Cardiac muscle cell (in vitro differentiated cells and primary cell): ENCODE data around the gene UNG. TPM values are rescaled to one million over a fixed set of nuclear protein-coding genes. Genes with fewer than 3 reads are reported as not detected.
A peak's percentile ranks its signal among the peaks of the same experiment; 100 is the strongest.

Source experiments
- DNase-seq, 2 donors: peaks; one replicate each; pipeline versions ENCODE4 v3.0.0 to v3.0.0-alpha.2; 2010 to 2017; ENCODE audit warnings: low read depth in 1 of 2, low spot score in 1 of 2
- H3K27ac ChIP-seq: fragments of 200-600 bp; sonication (generic); 2 replicates; pipeline ENCODE4 v1.5.1; 2016
- H3K27me3 ChIP-seq: fragments of 200-600 bp; sonication (generic); 2 replicates; pipeline ENCODE4 v1.6.0; 2016; ENCODE audit warnings: control low read depth
- H3K36me3 ChIP-seq: fragments of 200-600 bp; sonication (generic); 2 replicates; pipeline ENCODE4 v1.5.1; 2016; ENCODE audit warnings: control low read depth
- H3K4me1 ChIP-seq: fragments of 200-600 bp; sonication (generic); 2 replicates; pipeline ENCODE4 v1.8.1; 2017; ENCODE audit warnings: low read depth, mild to moderate bottlenecking, mixed run types
- H3K4me3 ChIP-seq: fragments of 200-600 bp; sonication (generic); 2 replicates; pipeline ENCODE4 v1.5.1; 2016; ENCODE audit warnings: mild to moderate bottlenecking
- H3K9me3 ChIP-seq: fragments of 200-600 bp; sonication (generic); 2 replicates; pipeline ENCODE4 v1.5.1; 2017; ENCODE audit warnings: low read depth, mild to moderate bottlenecking, control low read depth
- polyA plus RNA-seq: library from polyadenylated mRNA; unstranded; fragments of >200 nt; fragmentation: Nextera tagmentation; extraction: Ambion mirVana; gene quantifications from 2 replicates; pipeline ENCODE4 v1.2.1, GENCODE V29; 2016
- total RNA-seq: library from RNA; depleted of rRNA; stranded (reverse); fragments of >200 nt; gene quantifications from 2 replicates; pipeline ENCODE4 v1.2.3, GENCODE V29; 2016
- TF ChIP-seq, protein P1 (sequence below): IDR thresholded peaks from 2 replicates; pipeline ENCODE4 v1.5.1; 2012; ENCODE audit warnings: low read depth, mild to moderate bottlenecking, low read length

The UNG gene
- total and polyA plus RNA-seq, 2 experiments from 2014 or later, result 85.7 to 133 TPM

DNA sequence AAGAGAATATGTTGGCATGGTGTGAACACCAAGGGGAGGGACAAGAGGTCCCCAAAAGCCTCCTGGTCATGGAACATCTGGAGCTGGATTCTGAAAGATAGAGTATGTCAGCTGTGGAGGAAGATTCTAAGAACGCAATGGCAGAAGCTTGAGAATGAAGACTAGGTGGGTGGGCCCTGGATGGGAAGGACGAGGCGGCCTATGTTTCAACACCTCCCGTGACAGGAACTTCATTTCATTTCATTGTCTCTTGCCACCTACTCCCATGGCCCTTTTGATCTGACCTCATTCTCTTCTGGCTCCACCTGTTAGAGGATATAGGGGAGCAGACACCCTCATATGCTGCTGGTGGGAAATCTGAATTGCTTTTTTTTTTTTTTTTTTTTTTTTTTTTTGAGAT, 3.3 kb downstream of the UNG start:
- Histone ChIP-seq H3K4me1 (peaks cover 10% of the 10 kb centered on the region), H3K36me3 (peaks cover 42% of the 10 kb centered on the region)
- TF ChIP-seq, protein P1, sequence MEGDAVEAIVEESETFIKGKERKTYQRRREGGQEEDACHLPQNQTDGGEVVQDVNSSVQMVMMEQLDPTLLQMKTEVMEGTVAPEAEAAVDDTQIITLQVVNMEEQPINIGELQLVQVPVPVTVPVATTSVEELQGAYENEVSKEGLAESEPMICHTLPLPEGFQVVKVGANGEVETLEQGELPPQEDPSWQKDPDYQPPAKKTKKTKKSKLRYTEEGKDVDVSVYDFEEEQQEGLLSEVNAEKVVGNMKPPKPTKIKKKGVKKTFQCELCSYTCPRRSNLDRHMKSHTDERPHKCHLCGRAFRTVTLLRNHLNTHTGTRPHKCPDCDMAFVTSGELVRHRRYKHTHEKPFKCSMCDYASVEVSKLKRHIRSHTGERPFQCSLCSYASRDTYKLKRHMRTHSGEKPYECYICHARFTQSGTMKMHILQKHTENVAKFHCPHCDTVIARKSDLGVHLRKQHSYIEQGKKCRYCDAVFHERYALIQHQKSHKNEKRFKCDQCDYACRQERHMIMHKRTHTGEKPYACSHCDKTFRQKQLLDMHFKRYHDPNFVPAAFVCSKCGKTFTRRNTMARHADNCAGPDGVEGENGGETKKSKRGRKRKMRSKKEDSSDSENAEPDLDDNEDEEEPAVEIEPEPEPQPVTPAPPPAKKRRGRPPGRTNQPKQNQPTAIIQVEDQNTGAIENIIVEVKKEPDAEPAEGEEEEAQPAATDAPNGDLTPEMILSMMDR, result no peak

GRCh38 chr12:109102491-109102890, 5.1 kb downstream of the UNG start:
- H3K9me3 ChIP-seq, result no peaks in the 10 kb centered on the region
- H3K27ac ChIP-seq, result no peak overlapping the region
- H3K4me1 ChIP-seq, result peaks cover 10% of the 10 kb centered on the region
- peaks cover 46% of the 10 kb centered on the region for H3K36me3 ChIP-seq
- H3K27me3 ChIP-seq, result no peaks in the 10 kb centered on the region
- DNase-seq, result no peak
- no peak overlapping the region for H3K4me3 ChIP-seq
- TF ChIP-seq, protein P1, result no peak

More for the DNA sequence above, 3.3 kb downstream of the UNG start:
- H3K27me3 ChIP-seq, result no peaks in the 10 kb centered on the region
- H3K4me3 ChIP-seq, result no peak overlapping the region
- H3K9me3 ChIP-seq, result no peaks in the 10 kb centered on the region
- no peak overlapping the region for H3K27ac ChIP-seq
- no peak for DNase-seq

GRCh38 chr12:109105176-109105575, 7.8 kb downstream of the UNG start:
- peak overlapping the region; percentile 36 for H3K27ac ChIP-seq
- no peaks in the 10 kb centered on the region for H3K27me3 ChIP-seq
- H3K4me3 ChIP-seq, result no peak overlapping the region
- H3K4me1 ChIP-seq, result peaks cover under 1% of the 10 kb centered on the region
- peaks cover 49% of the 10 kb centered on the region for H3K36me3 ChIP-seq
- TF ChIP-seq, protein P1, result no peak
- no peaks in the 10 kb centered on the region for H3K9me3 ChIP-seq
- DNase-seq, result no peak

DNA sequence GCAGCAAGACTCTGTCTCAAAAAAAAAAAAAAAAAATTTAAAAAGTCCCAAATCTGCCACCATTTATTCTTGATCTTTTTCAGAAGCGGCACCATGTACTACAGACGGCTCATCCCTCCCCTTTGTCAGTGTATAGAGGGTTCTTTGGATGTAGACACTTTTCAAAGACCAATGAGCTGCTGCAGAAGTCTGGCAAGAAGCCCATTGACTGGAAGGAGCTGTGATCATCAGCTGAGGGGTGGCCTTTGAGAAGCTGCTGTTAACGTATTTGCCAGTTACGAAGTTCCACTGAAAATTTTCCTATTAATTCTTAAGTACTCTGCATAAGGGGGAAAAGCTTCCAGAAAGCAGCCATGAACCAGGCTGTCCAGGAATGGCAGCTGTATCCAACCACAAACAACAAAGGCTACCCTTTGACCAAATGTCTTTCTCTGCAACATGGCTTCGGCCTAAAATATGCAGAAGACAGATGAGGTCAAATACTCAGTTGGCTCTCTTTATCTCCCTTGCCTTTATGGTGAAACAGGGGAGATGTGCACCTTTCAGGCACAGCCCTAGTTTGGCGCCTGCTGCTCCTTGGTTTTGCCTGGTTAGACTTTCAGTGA, 12.5 kb downstream of the UNG start:
- TF ChIP-seq, protein P1, result no peak
- no peaks in the 10 kb centered on the region for H3K27me3 ChIP-seq
- no peak overlapping the region for H3K4me3 ChIP-seq
- no peaks in the 10 kb centered on the region for H3K9me3 ChIP-seq
- peaks cover 16% of the 10 kb centered on the region for H3K36me3 ChIP-seq
- DNase-seq, result no peak
- peaks cover 36% of the 10 kb centered on the region for H3K4me1 ChIP-seq
- H3K27ac ChIP-seq, result peak overlapping the region; percentile 84

GRCh38 chr12:109110988-109111495, 13.6 kb downstream of the UNG start:
- peaks cover 48% of the 10 kb centered on the region for H3K4me1 ChIP-seq
- H3K36me3 ChIP-seq, result peaks cover 9% of the 10 kb centered on the region
- H3K27ac ChIP-seq, result peak overlapping the region; percentile 84
- TF ChIP-seq, protein P1, result no peak
- no peaks in the 10 kb centered on the region for H3K9me3 ChIP-seq
- DNase-seq, result peak; percentile 90 to 96
- H3K27me3 ChIP-seq, result no peaks in the 10 kb centered on the region
- peak overlapping the region; percentile 36 for H3K4me3 ChIP-seq
